DND-41 (cell line): ENCODE data around the gene ARHGDIB.

ENCODE experiments used
- ATAC-seq: fragments of 200-7000 bp; cut with Tn5 transposase; 3 replicates; pipeline ENCODE4 v1.9.1; 2021; ENCODE audit warnings: low read depth; ENCODE audit not compliant: insufficient read depth
- DNase-seq: peaks from one replicate; pipeline ENCODE4 v3.0.0-alpha.2; 2020
- H2AFZ ChIP-seq: 2 replicates; pipeline ENCODE4 v1.6.0; 2012; ENCODE audit warnings: low read depth, low read length
- H3K27ac ChIP-seq: 2 replicates; pipeline ENCODE4 v1.5.1; 2012; ENCODE audit warnings: low read length, inconsistent platforms
- H3K27me3 ChIP-seq: fragments of 200-600 bp; sonication (generic); 2 replicates; pipeline ENCODE4 v1.6.0; 2012; ENCODE audit warnings: low read length, mild to moderate bottlenecking, inconsistent platforms; ENCODE audit not compliant: insufficient read depth, poor library complexity
- H3K36me3 ChIP-seq: 2 replicates; pipeline ENCODE4 v1.5.1; 2012; ENCODE audit warnings: low read length, inconsistent platforms; ENCODE audit not compliant: insufficient read depth
- H3K4me1 ChIP-seq: 2 replicates; pipeline ENCODE4 v1.5.1; 2012; ENCODE audit warnings: mild to moderate bottlenecking, low read length; ENCODE audit not compliant: insufficient read depth
- H3K4me2 ChIP-seq: 2 replicates; pipeline ENCODE4 v1.6.0; 2012; ENCODE audit warnings: mild to moderate bottlenecking, moderate library complexity, low read length, inconsistent platforms; ENCODE audit not compliant: insufficient read depth
- H3K4me3 ChIP-seq, 2 experiments: fragments of 200-600 bp in 1 of 2; shearing (Covaris generic) in 1 of 2; 2 replicates each; pipeline ENCODE4 v1.5.1; 2012 to 2016; ENCODE audit warnings: inconsistent platforms in 2 of 2, low read length in 2 of 2, mild to moderate bottlenecking in 2 of 2, low read depth in 1 of 2, moderate library complexity in 1 of 2
- H3K79me2 ChIP-seq: 2 replicates; pipeline ENCODE4 v1.6.0; 2012; ENCODE audit warnings: low read length, inconsistent platforms; ENCODE audit not compliant: insufficient read depth
- H3K9ac ChIP-seq: 2 replicates; pipeline ENCODE4 v1.6.0; 2012; ENCODE audit warnings: low read depth, mild to moderate bottlenecking, inconsistent platforms, low read length, moderate library complexity
- H3K9me3 ChIP-seq: 2 replicates; pipeline ENCODE4 v1.5.1; 2012; ENCODE audit warnings: low read length, moderate library complexity, mild to moderate bottlenecking, inconsistent platforms; ENCODE audit not compliant: insufficient read depth, severe bottlenecking
- H4K20me1 ChIP-seq: 2 replicates; pipeline ENCODE4 v1.6.0; 2012; ENCODE audit warnings: low read length; ENCODE audit not compliant: insufficient read depth
- EZH2 ChIP-seq: IDR thresholded peaks from 3 replicates; pipeline ENCODE4 v1.6.1; 2012; ENCODE audit warnings: borderline replicate concordance, low read depth, mild to moderate bottlenecking, moderate library complexity, low read length, inconsistent platforms; ENCODE audit not compliant: severe bottlenecking
- TF ChIP-seq, protein P1 (sequence below): IDR thresholded peaks from 2 replicates; pipeline ENCODE4 v1.5.1; 2012; ENCODE audit warnings: borderline replicate concordance, low read length, moderate library complexity, mild to moderate bottlenecking; ENCODE audit not compliant: poor library complexity, severe bottlenecking; ENCODE audit errors: extremely low read depth

Gene ARHGDIB

DNA sequence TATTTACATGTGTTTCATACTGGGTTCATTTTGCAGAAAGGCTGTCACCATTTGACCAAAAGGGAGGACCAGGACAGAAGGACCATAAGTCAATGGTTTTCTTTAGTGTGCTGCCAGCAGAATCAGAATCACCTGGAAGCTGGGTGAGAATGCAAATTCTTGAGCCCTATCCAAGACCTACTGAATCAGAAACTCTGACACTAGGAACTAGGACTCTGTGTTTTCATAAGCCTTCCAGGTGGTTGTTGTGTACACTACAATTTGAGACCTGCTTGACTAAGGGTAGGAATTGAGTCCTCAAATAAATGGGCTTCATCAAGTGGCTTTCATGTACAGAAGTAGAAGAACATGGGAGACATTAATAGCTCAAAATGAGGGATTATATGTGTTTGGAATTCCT, 43.7 kb upstream of the ARHGDIB start:
- H3K9me3 ChIP-seq = no peaks in the 10 kb centered on the region
- H2AFZ ChIP-seq = no peak overlapping the region
- ATAC-seq (no peak), DNase-seq (no peak)
- TF ChIP-seq, protein P1, sequence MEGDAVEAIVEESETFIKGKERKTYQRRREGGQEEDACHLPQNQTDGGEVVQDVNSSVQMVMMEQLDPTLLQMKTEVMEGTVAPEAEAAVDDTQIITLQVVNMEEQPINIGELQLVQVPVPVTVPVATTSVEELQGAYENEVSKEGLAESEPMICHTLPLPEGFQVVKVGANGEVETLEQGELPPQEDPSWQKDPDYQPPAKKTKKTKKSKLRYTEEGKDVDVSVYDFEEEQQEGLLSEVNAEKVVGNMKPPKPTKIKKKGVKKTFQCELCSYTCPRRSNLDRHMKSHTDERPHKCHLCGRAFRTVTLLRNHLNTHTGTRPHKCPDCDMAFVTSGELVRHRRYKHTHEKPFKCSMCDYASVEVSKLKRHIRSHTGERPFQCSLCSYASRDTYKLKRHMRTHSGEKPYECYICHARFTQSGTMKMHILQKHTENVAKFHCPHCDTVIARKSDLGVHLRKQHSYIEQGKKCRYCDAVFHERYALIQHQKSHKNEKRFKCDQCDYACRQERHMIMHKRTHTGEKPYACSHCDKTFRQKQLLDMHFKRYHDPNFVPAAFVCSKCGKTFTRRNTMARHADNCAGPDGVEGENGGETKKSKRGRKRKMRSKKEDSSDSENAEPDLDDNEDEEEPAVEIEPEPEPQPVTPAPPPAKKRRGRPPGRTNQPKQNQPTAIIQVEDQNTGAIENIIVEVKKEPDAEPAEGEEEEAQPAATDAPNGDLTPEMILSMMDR = no peak
- TF ChIP-seq EZH2 = no peak
- H3K4me3 ChIP-seq = no peak overlapping the region
- no peaks in the 10 kb centered on the region for H4K20me1 ChIP-seq
- no peak overlapping the region for H3K27ac ChIP-seq
- no peaks in the 10 kb centered on the region for H3K36me3 ChIP-seq
- no peak overlapping the region for H3K4me2 ChIP-seq
- H3K79me2 ChIP-seq = no peaks in the 10 kb centered on the region
- peaks cover 28% of the 10 kb centered on the region for H3K27me3 ChIP-seq
- no peaks in the 10 kb centered on the region for H3K4me1 ChIP-seq
- H3K9ac ChIP-seq = no peak overlapping the region

DNA sequence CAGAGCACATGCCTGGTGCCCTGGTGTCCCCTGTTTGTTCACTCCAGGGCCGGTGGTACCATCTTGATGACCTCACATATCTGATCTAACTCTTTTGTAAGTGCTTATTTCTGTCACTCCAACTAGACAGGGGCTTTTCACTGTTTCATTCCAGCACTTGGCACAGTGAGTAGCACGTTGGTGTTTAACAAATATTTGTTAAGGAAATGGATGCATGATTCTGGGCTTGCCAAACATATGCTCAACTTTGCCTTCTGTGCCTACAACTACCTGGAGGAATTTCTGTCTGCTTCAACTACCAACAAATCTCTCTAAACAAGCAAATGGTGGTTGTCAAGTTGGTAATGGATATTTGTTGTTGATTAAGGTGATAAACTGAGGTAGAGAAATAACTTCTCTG, 43.0 kb upstream of the ARHGDIB start:
- Histone ChIP-seq H3K4me3 (no peak overlapping the region), H3K27me3 (peaks cover 28% of the 10 kb centered on the region), H2AFZ (no peak overlapping the region), H3K4me2 (no peak overlapping the region), H3K4me1 (no peaks in the 10 kb centered on the region), H3K79me2 (no peaks in the 10 kb centered on the region), H3K36me3 (no peaks in the 10 kb centered on the region), H3K9ac (no peak overlapping the region), H3K27ac (no peak overlapping the region), H4K20me1 (no peaks in the 10 kb centered on the region), H3K9me3 (no peaks in the 10 kb centered on the region)
- ATAC-seq (no peak), DNase-seq (no peak)
- no peak for TF ChIP-seq EZH2

DNA sequence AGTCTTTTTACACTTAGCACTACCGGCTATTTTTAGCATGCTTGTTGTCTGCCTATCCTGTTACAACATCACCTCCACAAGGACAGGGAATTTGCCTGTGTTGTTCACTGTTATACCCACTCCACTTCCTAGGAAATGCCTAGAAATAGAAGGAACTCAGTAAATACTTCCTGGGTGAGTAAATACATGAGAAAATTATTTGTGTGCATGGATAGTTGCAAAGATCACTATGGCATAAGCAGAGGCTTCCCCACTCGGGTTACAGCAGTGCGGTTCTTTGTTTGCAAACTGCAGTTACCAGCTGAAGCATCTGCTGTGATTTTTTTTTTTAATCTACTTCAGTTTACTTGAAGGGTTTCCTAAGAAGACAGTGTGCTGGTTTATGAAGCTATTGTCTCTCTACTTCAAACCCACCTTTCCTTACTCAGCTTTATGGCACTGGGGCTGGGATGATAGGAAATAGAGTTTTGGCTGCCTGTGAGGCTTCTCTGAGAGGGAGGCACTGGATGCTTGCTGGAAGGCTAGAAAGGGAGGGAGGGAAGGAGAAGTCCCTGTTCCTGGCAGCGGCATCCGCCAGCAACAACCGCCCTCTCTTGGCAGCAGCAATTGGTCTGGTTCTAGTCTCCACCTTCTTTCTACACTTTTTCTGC, 40.5 kb upstream of the ARHGDIB start:
- ATAC-seq (no peak), DNase-seq (no peak)
- H3K79me2 ChIP-seq = no peaks in the 10 kb centered on the region
- H3K27ac ChIP-seq = no peak overlapping the region
- no peak overlapping the region for H3K4me2 ChIP-seq
- H3K9me3 ChIP-seq = no peaks in the 10 kb centered on the region
- H3K9ac ChIP-seq = no peak overlapping the region
- peaks cover 19% of the 10 kb centered on the region for H3K27me3 ChIP-seq
- H3K36me3 ChIP-seq = no peaks in the 10 kb centered on the region
- no peaks in the 10 kb centered on the region for H3K4me1 ChIP-seq
- no peak for TF ChIP-seq EZH2
- TF ChIP-seq, protein P1 = no peak
- no peak overlapping the region for H3K4me3 ChIP-seq
- H4K20me1 ChIP-seq = no peaks in the 10 kb centered on the region
- no peak overlapping the region for H2AFZ ChIP-seq

DNA sequence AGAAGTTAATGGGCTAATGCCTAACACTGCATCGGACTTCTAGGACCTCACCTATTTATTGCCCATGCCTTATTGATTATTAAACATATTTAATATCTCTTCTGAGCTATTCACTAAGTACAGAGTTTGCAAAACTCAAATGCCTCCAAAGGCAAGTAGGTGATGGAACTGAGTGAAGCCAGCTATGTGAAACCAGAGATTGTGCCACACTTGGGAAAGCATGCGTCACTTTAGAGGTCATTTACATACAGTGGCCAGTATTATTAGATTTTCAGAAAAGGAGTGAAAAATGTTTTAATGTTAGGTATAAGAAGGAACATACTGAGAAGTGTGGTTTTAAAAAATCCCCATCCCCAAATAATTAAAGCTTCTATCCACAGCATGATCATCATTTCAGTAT, 39.2 kb upstream of the ARHGDIB start:
- no peak for DNase-seq
- no peak overlapping the region for H3K27ac ChIP-seq
- no peaks in the 10 kb centered on the region for H3K79me2 ChIP-seq
- H4K20me1 ChIP-seq = no peaks in the 10 kb centered on the region
- no peak overlapping the region for H3K4me2 ChIP-seq
- ATAC-seq = no peak
- peaks cover 19% of the 10 kb centered on the region for H3K27me3 ChIP-seq
- H3K36me3 ChIP-seq = no peaks in the 10 kb centered on the region
- H3K9me3 ChIP-seq = no peaks in the 10 kb centered on the region
- TF ChIP-seq, protein P1 = no peak
- TF ChIP-seq EZH2 = no peak
- H3K4me3 ChIP-seq = no peak overlapping the region
- no peak overlapping the region for H3K9ac ChIP-seq
- no peak overlapping the region for H2AFZ ChIP-seq
- H3K4me1 ChIP-seq = peaks cover 2% of the 10 kb centered on the region
